Measurements from ENCODE around the gene TMEM255B.

Gene TMEM255B

GRCh38 chr13:113746143-113746525, 12.9 kb upstream of the TMEM255B start:
- no peak overlapping the region for H3K4me3 ChIP-seq (ENCODE audit: control insufficient read depth, low read depth, low read length)
- TF ChIP-seq CTCF (IDR thresholded peaks at IDR 0.05; ENCODE audit: control insufficient read depth, insufficient read depth, low read depth, low read length, missing control alignments): no peak
- DNase-seq (ENCODE audit: low read depth): no peak

- H3K4me3 ChIP-seq (ENCODE audit: control insufficient read depth, low read depth, low read length): no peak overlapping the region
- no peak for TF ChIP-seq CTCF (IDR thresholded peaks at IDR 0.05; ENCODE audit: control insufficient read depth, insufficient read depth, low read depth, low read length, missing control alignments)
- DNase-seq (ENCODE audit: low read depth): no peak
These were observed 12.4 kb upstream of the TMEM255B start for GRCh38 chr13:113746671-113747070.

GRCh38 chr13:113747291-113747833, 11.7 kb upstream of the TMEM255B start:
- TF ChIP-seq CTCF (IDR thresholded peaks at IDR 0.05; ENCODE audit: control insufficient read depth, insufficient read depth, low read depth, low read length, missing control alignments): no peak
- DNase-seq (ENCODE audit: low read depth): no peak
- H3K4me3 ChIP-seq (ENCODE audit: control insufficient read depth, low read depth, low read length): no peak overlapping the region

- no peak for TF ChIP-seq CTCF (IDR thresholded peaks at IDR 0.05; ENCODE audit: control insufficient read depth, insufficient read depth, low read depth, low read length, missing control alignments)
These were observed 10.7 kb upstream of the TMEM255B start for GRCh38 chr13:113748101-113748861.

GRCh38 chr13:113748862-113749451, 10.1 kb upstream of the TMEM255B start:
- DNase-seq (ENCODE audit: low read depth): no peak
- no peak overlapping the region for H3K4me3 ChIP-seq (ENCODE audit: control insufficient read depth, low read depth, low read length)
- TF ChIP-seq CTCF (IDR thresholded peaks at IDR 0.05; ENCODE audit: control insufficient read depth, insufficient read depth, low read depth, low read length, missing control alignments): no peak

More at GRCh38 chr13:113748101-113748861, 10.7 kb upstream of the TMEM255B start:
- no peak for DNase-seq (ENCODE audit: low read depth)
- no peak overlapping the region for H3K4me3 ChIP-seq (ENCODE audit: control insufficient read depth, low read depth, low read length)

GRCh38 chr13:113749507-113749906, 9.5 kb upstream of the TMEM255B start:
- no peak for DNase-seq (ENCODE audit: low read depth)
- no peak for TF ChIP-seq CTCF (IDR thresholded peaks at IDR 0.05; ENCODE audit: control insufficient read depth, insufficient read depth, low read depth, low read length, missing control alignments)
- no peak overlapping the region for H3K4me3 ChIP-seq (ENCODE audit: control insufficient read depth, low read depth, low read length)

All from AG09309 (cell line).